Amniotic epithelial cell (primary cell): Measurements from ENCODE around the gene ZNF334.
A peak's percentile ranks its signal among the peaks of the same experiment; 100 is the strongest.

Experiments used
- DNase-seq: peaks from one replicate; pipeline ENCODE4 v3.0.0-alpha.2; 2010; ENCODE audit warnings: low read depth

ZNF334 gene

DNA sequence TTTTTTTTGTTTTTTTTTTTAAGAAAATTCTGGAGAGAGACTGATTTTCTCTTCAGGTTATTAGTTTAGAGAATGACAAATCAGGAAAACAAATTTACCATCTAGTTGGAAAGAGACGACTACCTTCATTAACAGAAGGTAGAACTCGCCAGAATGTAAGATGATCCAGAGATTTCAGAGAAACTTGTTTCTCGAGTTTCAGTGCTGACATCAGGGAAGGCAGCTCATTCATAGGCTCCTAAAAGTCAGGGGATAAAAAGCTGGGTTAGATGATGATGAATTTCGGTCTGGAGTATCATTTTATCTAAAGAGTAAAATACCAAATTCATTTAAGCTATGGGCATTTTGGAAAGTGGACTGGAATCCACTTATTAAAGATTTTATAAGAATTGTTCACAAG lies 27.9 kb downstream of the ZNF334 start:
- DNase-seq: no peak

DNA sequence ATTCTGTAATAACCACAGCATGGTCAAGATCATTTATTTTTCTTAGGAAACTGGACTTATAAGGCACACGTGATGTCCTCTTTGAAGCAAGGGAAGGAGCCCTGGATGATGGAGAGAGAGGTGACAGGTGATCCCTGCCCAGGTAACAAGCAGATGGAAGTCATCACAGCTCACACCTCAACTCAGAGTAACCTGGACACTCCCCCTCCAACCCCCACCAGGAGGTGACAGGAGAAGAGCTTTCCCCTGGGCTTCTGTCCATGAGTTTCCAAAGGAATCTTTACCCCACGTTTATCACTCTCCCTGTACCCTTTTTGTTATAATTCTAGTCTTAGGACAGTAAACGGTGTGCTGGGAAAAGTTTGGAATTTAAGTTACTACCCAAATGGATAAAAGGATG lies 28.4 kb downstream of the ZNF334 start:
- no peak for DNase-seq

DNA sequence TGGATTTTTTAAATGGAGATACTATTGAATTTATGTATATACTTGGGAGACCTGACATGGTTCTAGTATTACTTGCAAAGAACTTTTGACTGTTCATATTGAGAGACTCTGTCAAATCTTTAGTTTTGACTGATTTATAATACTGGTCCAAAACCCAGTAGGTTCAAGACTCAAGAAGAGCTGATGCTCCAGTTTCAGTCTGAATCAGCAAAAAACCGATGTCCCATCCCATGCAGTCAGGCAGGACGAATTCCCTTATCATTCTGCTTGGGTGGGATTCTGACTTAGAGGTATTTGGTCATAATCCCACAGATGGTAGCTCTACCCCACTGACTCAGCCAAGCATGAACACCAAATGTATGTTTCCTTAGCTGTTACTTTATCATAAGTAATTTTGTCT lies 29.5 kb downstream of the ZNF334 start:
- no peak for DNase-seq

DNA sequence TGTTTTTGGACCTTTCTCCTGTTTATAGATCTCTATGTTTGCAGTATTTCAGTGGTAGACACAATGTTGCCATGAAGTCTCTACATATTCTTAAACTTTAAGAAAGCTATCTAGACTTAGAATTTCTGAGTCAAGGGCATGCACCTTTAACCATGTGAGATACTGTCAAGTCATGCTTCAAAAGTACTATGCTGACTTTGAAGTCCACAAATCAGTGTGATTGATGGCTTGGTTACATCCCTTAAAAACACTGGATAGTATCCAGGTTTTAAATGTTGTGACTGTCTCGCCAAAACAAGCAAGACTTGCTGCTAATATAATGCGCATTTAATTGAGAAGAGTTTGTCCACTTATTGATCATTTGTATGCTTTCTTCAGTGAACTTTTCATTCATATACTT lies 30.5 kb downstream of the ZNF334 start:
- DNase-seq: no peak

DNA sequence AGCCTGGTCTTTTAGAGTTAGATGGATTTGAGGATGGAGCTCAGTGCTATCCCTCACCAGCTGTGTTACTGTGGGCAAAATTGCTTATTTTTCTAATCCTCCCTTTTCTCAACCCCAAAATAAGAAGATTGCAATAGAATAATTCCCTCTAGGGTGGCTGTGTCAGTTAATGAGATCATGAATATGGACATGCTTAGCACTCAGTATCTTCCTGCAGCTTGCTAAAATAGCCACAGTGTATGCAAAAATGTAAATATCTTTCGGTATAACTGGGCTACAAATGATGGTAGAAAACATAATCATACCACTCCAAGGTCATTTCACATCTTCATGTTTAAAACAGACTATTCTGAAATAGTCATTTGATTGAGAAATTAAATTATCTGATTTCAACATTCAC lies 35.7 kb downstream of the ZNF334 start:
- DNase-seq: no peak

DNA sequence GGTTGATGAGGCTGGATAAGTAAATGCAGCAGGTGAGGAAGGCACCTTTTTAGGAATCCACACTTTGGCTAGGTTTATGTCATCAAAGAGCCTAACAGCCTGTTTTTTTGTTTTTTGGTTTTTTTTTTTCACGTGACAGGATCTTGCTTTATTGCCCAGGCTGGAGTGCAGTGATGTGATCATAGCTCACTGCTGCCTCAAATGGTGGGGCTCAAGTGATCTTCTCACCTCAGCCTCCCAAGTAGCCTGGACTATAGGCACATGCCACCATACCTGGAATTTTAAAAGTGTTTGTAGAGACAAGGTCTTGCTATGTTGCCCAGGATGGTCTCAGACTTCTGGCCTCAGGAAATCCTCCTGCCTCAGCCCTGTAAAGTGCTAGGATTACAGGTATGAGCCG lies 36.1 kb downstream of the ZNF334 start:
- DNase-seq: no peak

DNA sequence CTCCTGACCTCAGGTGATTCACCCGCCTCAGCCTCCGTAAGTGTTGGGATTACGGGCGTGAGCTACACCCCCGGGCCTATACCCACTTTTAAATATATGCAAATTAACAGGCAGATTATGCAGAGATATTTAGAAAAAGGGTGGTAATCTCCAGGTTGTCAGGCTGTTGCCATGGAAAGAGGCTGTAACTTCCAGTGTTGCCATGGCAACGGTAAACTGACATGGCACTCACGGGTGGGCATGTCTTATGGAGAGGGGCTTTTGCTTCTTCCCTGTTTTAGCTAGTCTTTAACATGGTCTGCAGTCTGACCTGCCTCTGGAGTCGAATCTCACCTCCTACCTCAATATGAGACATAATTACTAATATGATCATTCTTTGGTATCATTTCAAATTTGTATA lies 44.9 kb downstream of the ZNF334 start:
- no peak for DNase-seq

DNA sequence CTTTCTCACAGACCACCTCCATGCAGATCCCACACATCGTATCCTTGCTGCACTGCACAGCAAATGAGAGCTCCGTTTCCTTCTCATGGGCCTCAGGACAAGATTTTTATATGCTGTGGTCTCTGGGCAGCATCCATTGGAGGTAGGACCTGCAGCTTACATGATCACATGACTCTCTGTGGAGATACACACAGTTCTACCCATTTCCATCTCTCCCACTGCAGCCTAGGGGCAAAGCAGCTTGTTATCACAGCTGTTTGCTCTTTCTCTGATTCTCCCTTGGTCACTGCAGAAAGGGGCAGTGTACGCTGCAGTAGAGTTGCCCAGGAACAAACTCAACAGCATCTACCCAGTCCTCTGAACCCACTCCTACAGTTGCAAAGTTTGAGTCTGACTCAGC lies 48.9 kb downstream of the ZNF334 start:
- no peak for DNase-seq

DNA sequence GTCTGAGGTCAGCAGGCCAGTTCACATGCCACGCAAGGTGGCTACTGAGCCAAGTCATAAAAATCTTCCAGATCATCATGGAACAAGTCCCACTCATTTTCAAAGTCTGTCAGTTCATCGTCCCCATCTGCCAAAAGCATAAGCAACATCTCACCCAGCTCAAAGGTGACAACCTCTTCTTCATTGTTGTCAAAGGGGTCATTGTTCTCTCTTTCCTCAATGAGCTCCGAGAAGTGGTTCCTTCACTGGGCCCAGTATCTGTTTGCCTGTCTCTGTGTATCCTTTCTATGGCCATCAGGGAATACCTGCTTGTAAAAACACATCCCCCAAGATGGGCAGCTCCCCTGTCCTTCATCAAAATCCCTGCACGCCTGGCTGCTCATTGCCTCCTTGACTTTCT lies 49.5 kb downstream of the ZNF334 start:
- no peak for DNase-seq

DNA sequence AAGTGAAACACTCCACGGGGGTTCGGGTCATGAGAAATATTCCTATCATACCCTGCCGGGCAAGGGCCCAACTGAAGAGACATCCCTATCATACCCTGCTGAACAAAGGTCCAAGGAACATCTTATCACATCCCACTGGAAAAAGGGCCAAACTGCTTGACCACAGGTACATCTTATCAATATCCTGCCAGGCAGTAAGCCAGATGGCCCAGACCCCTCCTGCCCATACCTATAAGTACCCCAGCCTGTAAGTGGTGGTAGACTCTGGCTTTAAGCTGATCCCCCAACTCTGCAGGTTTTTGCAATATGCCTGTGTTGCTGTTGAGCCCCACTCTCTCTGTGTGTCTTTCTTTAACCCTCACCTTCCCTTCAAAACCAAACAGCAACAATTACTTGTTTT lies 51.6 kb downstream of the ZNF334 start:
- DNase-seq: no peak

DNA sequence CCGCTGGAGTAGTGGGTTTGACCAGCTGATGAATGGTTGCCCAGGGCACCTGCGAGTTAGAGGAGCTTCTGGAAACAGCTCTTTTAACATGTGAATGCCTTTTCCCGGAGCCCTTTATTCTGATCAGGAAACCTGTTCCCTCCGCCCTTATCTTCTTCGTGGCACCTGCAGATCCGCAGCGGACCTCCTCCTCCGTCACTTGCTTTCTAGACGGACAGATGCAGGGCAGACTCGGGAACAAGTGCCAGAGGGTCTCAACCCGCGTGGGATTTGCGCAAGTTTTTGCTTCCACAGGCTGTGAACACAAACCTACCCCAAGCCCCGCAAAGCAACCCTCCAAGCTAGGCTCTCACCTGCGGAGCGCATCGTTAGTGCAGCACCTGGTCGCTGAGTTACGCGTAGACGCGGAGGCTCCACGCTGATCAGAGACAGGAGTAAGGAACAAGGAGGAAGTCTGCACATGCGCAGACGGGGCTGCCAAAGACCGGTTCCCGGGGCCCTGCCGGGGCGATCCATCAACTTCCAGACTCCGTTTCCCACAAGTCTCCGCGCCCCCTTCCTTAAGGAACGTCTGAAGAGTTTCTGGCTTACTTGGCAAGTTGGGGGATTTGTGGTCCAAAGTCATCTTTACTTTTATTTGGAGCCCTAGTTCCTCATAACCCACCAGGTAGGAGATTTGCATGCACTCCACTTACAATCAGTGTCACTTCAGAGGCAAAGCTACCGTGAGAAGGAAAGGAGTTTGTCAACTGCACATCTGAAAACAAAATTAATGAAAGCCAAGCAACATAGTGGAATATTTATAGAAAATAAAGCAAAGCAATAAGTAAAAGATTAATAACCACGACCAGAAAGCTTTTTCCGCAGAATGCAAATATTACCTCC lies 54.3 kb downstream of the ZNF334 start:
- peak; percentile 4 for DNase-seq

DNA sequence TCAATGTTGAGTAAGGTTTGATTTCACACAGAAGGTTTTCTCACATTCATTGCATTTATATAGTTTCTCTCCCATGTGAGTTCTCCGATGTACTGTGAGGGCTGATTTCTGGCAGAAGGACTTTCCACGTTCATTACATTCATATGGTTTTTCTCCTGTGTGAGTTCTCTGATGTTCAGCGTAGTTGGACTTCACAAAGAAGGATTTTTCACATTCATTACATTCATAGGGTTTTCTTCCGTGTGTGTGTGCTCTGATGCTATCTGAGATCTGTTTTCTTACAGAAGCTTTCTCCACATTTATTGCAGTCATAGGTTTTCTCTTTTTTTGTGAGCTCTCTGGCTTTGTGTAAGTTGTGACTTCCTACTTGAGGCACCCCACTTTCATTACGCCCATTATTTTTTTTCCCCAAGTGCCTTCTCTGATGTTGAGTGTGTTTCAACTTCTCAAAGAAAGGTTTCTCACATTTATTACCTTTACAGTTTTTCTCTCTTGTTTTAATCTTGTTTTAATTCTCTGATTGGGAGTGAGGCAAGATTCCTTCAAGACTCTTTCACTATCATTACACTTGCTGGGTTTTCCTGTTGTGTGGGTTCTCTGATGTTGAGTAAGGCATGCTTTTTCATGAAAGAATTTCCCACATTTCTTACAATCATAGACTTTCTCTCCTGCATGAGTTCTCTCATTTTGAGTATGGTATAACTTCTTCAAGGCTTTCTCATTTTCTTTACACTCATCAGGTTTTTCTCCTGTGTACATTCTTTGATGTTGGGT lies 56.9 kb downstream of the ZNF334 start:
- DNase-seq: no peak

DNA sequence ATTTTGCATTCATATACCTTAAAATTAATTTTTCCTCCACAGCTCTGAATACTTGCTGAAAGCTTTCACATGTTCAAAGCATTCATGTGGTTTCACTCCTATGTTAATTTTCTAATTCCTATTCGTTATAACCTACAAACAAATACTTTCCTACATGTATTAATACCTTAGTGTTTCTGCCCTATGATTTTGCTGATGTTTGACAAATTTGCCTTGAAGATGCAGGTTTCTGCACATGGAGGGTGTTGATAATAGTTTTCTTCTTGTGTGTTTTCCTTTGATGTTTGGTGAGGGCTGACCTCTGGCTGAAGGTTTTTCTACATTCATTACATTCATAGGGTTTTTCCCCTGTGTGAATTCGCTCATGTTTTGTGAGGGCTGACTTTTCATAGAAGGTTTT lies 57.6 kb downstream of the ZNF334 start:
- no peak for DNase-seq
